ENCODE results near the gene CNDP2.

- TF ChIP-seq CTCF (conservative IDR thresholded peaks at IDR 0.05; ENCODE audit: low read depth, low read length), result no peak
- TF ChIP-seq EZH2 (IDR thresholded peaks at IDR 0.05; ENCODE audit: borderline replicate concordance, low read depth, low read length, poor library complexity, severe bottlenecking), result no peak
These were observed 16.0 kb upstream of the CNDP2 start for GRCh38 chr18:74480149-74480651.

All from A673 (cell line).